HG02884 (cell line): ENCODE data around the gene PGLYRP1.

ENCODE experiments used
- ATAC-seq: cut with Tn5 transposase; IDR thresholded peaks from one replicate; pipeline ENCODE4 v1.9.1; 2021; ENCODE audit warnings: mild to moderate bottlenecking, moderate library complexity; ENCODE audit not compliant: unreplicated experiment

Gene PGLYRP1

GRCh38 chr19:45972081-45972946 lies 50.5 kb downstream of the PGLYRP1 start:
- no peak for ATAC-seq

DNA sequence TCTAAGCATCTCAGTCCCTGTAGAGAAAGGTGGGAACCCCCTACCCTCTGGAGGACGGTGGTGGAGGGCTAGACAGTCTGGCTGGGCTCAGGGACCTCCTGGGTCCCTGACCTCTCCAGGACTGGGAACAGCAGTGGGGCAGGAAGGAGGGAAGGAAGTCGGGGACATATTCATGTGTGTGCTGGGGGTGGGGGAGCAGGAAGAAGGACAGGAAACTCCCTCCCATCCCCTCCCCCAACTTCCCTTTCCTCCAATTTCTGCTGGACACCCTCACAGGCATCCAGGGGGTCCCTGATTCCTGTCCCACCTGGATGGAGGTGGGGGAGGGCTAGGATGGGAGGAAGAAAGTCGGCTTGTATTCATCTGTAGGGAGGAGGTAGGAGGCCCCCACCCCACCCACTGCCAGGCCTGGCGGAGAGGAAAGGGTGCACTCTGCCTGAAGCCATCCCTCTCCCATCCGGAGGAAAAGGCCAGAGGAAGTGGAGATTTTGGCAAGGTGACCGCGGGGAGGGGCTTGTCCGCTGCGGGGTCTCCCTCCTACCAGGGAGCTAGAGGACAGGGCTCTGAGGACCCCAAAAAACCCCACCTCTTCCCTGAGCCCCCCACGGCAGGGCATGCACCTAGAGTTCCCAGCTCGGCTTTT lies 51.5 kb downstream of the PGLYRP1 start:
- ATAC-seq: no peak

DNA sequence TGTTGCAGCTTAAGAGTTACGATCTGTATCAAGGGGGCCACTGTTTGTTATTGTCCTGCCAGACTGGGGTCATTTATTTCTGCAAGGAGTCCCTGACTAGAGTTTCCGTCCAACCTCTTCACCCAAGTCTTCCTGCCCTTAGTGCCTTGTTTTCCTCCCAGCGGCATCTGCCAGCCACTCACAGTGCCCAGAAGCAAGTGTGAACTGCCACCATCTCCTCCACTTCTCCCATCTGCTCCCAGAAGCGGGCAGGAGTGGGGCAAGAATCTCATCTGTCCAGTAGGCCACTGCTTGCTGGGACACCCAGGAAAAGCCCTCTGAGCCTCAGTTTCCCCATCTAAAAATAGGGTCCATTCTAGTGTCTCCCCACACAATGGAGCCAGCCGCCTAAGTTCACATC lies 53.2 kb downstream of the PGLYRP1 start:
- no peak for ATAC-seq
